IMR-90 (cell line): Measurements from ENCODE around the gene DEK. TPM values are rescaled to one million over a fixed set of nuclear protein-coding genes. Genes with fewer than 3 reads are reported as not detected.
A peak's percentile ranks its signal among the peaks of the same experiment; 100 is the strongest.

Source experiments
- ATAC-seq: fragments of 200-7000 bp; cut with Tn5 transposase; 2 replicates; pipeline ENCODE4 v1.9.1; 2020; ENCODE audit warnings: low read depth, mild to moderate bottlenecking, moderate library complexity
- BruUV-seq: library from RNA; stranded (reverse); fragments of 400-500 nt; replicated peaks from 2 replicates; lab custom pipeline; 2021; lab: Mats Ljungman, UMichigan
- CTCF ChIA-PET: fragments of 300-600 bp; formaldehyde crosslinking; extraction: SDS; loops from one replicate; lab custom pipeline; 2021; ENCODE audit warnings: antibody characterized with exemption; lab: Yijun Ruan, JAX
- POLR2A ChIA-PET: fragments of 300-600 bp; sonication (Branson Sonifier 250); formaldehyde crosslinking; loops from one replicate; lab custom pipeline; 2022; ENCODE audit warnings: antibody characterized with exemption; ENCODE audit not compliant: unreplicated experiment; lab: Charles Lee
- DNase-seq: peaks from one replicate; pipeline ENCODE4 v3.0.0; 2013
- H2AFZ ChIP-seq: replicated peaks from 2 replicates; pipeline ENCODE3; 2013; ENCODE audit warnings: low read length, mild to moderate bottlenecking; ENCODE audit not compliant: poor library complexity
- H2AK5ac ChIP-seq: 2 replicates; pipeline ENCODE4 v1.6.1; 2013; ENCODE audit warnings: low read depth, low read length, inconsistent platforms
- H2AK9ac ChIP-seq: replicated peaks from 2 replicates; pipeline ENCODE3; 2013; ENCODE audit warnings: mild to moderate bottlenecking, low read depth, low read length, moderate library complexity; ENCODE audit not compliant: poor library complexity
- H2BK120ac ChIP-seq: 2 replicates; pipeline ENCODE4 v1.6.1; 2013; ENCODE audit warnings: low read depth, low read length, inconsistent platforms
- H2BK15ac ChIP-seq: 3 replicates; pipeline ENCODE4 v1.6.1; 2013; ENCODE audit warnings: low read depth, low read length, inconsistent platforms
- H2BK20ac ChIP-seq: 2 replicates; pipeline ENCODE4 v1.6.1; 2013; ENCODE audit warnings: low read depth, mild to moderate bottlenecking, inconsistent platforms, low read length, moderate library complexity
- H2BK5ac ChIP-seq: 2 replicates; pipeline ENCODE4 v1.6.1; 2013; ENCODE audit warnings: mild to moderate bottlenecking, low read depth, low read length, inconsistent platforms; ENCODE audit not compliant: poor library complexity, severe bottlenecking
- H3K14ac ChIP-seq: replicated peaks from 2 replicates; pipeline ENCODE4 v1.6.1; 2013; ENCODE audit warnings: low read depth, low read length, inconsistent platforms
- H3K18ac ChIP-seq: 2 replicates; pipeline ENCODE4 v1.6.1; 2013; ENCODE audit warnings: low read depth, low read length, control low read depth
- H3K23ac ChIP-seq: 2 replicates; pipeline ENCODE4 v1.6.1; 2013; ENCODE audit warnings: low read depth, low read length, inconsistent platforms
- H3K27ac ChIP-seq: 2 replicates; pipeline ENCODE4 v1.5.1; 2013; ENCODE audit warnings: mild to moderate bottlenecking, control low read depth, low read length; ENCODE audit not compliant: insufficient read depth
- H3K27me3 ChIP-seq: 2 replicates; pipeline ENCODE4 v1.6.1; 2013; ENCODE audit warnings: low read length; ENCODE audit not compliant: control insufficient read depth, insufficient read depth
- H3K36me3 ChIP-seq: 2 replicates; pipeline ENCODE4 v1.6.1; 2013; ENCODE audit warnings: low read length, mixed read lengths; ENCODE audit not compliant: control insufficient read depth, insufficient read depth
- H3K4ac ChIP-seq: 2 replicates; pipeline ENCODE4 v1.6.1; 2013; ENCODE audit warnings: low read depth, low read length, inconsistent platforms
- H3K4me1 ChIP-seq: 2 replicates; pipeline ENCODE4 v1.6.1; 2013; ENCODE audit warnings: low read length, mixed read lengths; ENCODE audit not compliant: control insufficient read depth, insufficient read depth
- H3K4me2 ChIP-seq: 2 replicates; pipeline ENCODE4 v1.6.1; 2013; ENCODE audit warnings: low read depth, mild to moderate bottlenecking, control low read depth, low read length, moderate library complexity
- H3K4me3 ChIP-seq: 2 replicates; pipeline ENCODE4 v1.5.1; 2013; ENCODE audit warnings: low read depth, mild to moderate bottlenecking, control low read depth, low read length, moderate library complexity; ENCODE audit not compliant: insufficient read depth
- H3K56ac ChIP-seq: 2 replicates; pipeline ENCODE4 v1.6.1; 2013; ENCODE audit warnings: low read length, inconsistent platforms; ENCODE audit not compliant: insufficient read depth; ENCODE audit errors: extremely low read depth
- H3K79me1 ChIP-seq, 2 experiments: 2 replicates each; pipeline ENCODE4 v1.6.1; 2013; ENCODE audit warnings: low read length in 2 of 2, inconsistent platforms in 1 of 2, low read depth in 1 of 2
- H3K9ac ChIP-seq: 2 replicates; pipeline ENCODE4 v1.6.1; 2013; ENCODE audit warnings: low read depth, low read length, control low read depth
- H3K9me1 ChIP-seq: 2 replicates; pipeline ENCODE4 v1.6.1; 2013; ENCODE audit warnings: low read length, inconsistent platforms; ENCODE audit not compliant: insufficient read depth
- H3K9me3 ChIP-seq: 2 replicates; pipeline ENCODE4 v1.6.1; 2013; ENCODE audit warnings: low read length; ENCODE audit not compliant: control insufficient read depth, insufficient read depth
- H4K20me1 ChIP-seq: 2 replicates; pipeline ENCODE4 v1.6.1; 2013; ENCODE audit warnings: low read length, inconsistent platforms; ENCODE audit not compliant: insufficient read depth
- H4K5ac ChIP-seq: 2 replicates; pipeline ENCODE4 v1.6.1; 2013; ENCODE audit warnings: mild to moderate bottlenecking, low read depth, low read length, control low read depth
- H4K8ac ChIP-seq, 2 experiments: 2 replicates each; pipeline ENCODE4 v1.6.1; 2013; ENCODE audit warnings: low read depth in 2 of 2, low read length in 2 of 2, control low read depth in 1 of 2, inconsistent platforms in 1 of 2
- H4K91ac ChIP-seq: 2 replicates; pipeline ENCODE4 v1.6.1; 2013; ENCODE audit warnings: low read depth, low read length, inconsistent platforms; ENCODE audit not compliant: insufficient read depth
- BHLHE40 ChIP-seq: fragments of 150-350 bp; IDR thresholded peaks from 2 replicates; pipeline ENCODE4 v1.6.1; 2016; ENCODE audit warnings: mild to moderate bottlenecking, low read depth, low read length
- CEBPB ChIP-seq: IDR thresholded peaks from 2 replicates; pipeline ENCODE4 v1.6.1; 2012; ENCODE audit warnings: low read depth, low read length, improper control_type of control experiment
- CHD1 ChIP-seq: IDR thresholded peaks from 2 replicates; pipeline ENCODE4 v1.6.1; 2012; ENCODE audit warnings: low read depth, low read length, improper control_type of control experiment
- FOS ChIP-seq: fragments of 150-350 bp; IDR thresholded peaks from 2 replicates; pipeline ENCODE4 v1.6.1; 2016; ENCODE audit warnings: low read depth, low read length
- MAFK ChIP-seq: IDR thresholded peaks from 2 replicates; pipeline ENCODE4 v1.6.1; 2012; ENCODE audit warnings: low read depth, low read length, improper control_type of control experiment
- MAZ ChIP-seq: IDR thresholded peaks from 2 replicates; pipeline ENCODE4 v1.6.1; 2012; ENCODE audit warnings: low read depth, mild to moderate bottlenecking, low read length, improper control_type of control experiment, moderate library complexity, borderline replicate concordance
- MXI1 ChIP-seq: IDR thresholded peaks from 2 replicates; pipeline ENCODE4 v1.6.1; 2012; ENCODE audit warnings: low read depth, mild to moderate bottlenecking, low read length, moderate library complexity, borderline replicate concordance
- NFE2L2 ChIP-seq: fragments of 150-350 bp; IDR thresholded peaks from 2 replicates; pipeline ENCODE4 v1.6.1; 2016; ENCODE audit warnings: low read depth, mild to moderate bottlenecking, low read length
- POLR2A ChIP-seq: IDR thresholded peaks from 2 replicates; pipeline ENCODE4 v1.6.1; 2012; ENCODE audit warnings: mild to moderate bottlenecking, low read depth, low read length
- RAD21 ChIP-seq: IDR thresholded peaks from 2 replicates; pipeline ENCODE4 v1.6.1; 2012; ENCODE audit warnings: low read length, improper control_type of control experiment
- RCOR1 ChIP-seq: IDR thresholded peaks from 2 replicates; pipeline ENCODE4 v1.6.1; 2012; ENCODE audit warnings: mild to moderate bottlenecking, low read length, improper control_type of control experiment; ENCODE audit not compliant: insufficient replicate concordance
- RFX5 ChIP-seq: IDR thresholded peaks from 2 replicates; pipeline ENCODE4 v1.8.0; 2012; ENCODE audit warnings: low read depth, mild to moderate bottlenecking, low read length, moderate library complexity
- SMC3 ChIP-seq: fragments of 150-350 bp; IDR thresholded peaks from 2 replicates; pipeline ENCODE4 v1.6.1; 2016; ENCODE audit warnings: low read depth, mild to moderate bottlenecking, antibody characterized with exemption, low read length, moderate library complexity
- WGBS, 2 experiments: methylation state at CpG; one replicate each; pipeline versions ENCODE4 v1.1.5 to v1.1.7; 2013; ENCODE audit warnings: missing lambda C conversion rate in 2 of 2; ENCODE audit not compliant: insufficient read length in 1 of 2; ENCODE audit errors: extremely low coverage in 2 of 2; 5-methylcytosine and 5-hydroxymethylcytosine counted together
- dilution Hi-C: fragments of 300-500 bp; cut with HindIII; formaldehyde crosslinking; loops from one replicate; pipeline ENCODE4 v1.14.3; 2018; ENCODE audit warnings: low sequenced_read_pairs; ENCODE audit not compliant: unreplicated experiment
- in situ Hi-C: fragments of 300-500 bp; cut with MboI; formaldehyde crosslinking; loops from 3 replicates; pipeline ENCODE4 v1.14.3; 2019; ENCODE audit warnings: low sequenced_read_pairs, inconsistent platforms, mixed read lengths
- intact Hi-C: fragments of 100-400 bp; cut with micrococcal nuclease; formaldehyde crosslinking; loops from 2 replicates; pipeline ENCODE4 v1.10.0; 2022
- polyA plus RNA-seq, 3 experiments: library from polyadenylated mRNA; depleted of rRNA; stranded (reverse); fragments of >200 nt; gene quantifications; 2 replicates each; pipeline ENCODE4 v1.2.3, GENCODE V29; 2012; ENCODE audit warnings: low replicate concordance in 1 of 3
- total RNA-seq: library from RNA; depleted of rRNA; stranded (reverse); fragments of >200 nt; gene quantifications from 2 replicates; pipeline ENCODE4 v1.2.3, GENCODE V29; 2012
- TF ChIP-seq, protein P1 (sequence below): conservative IDR thresholded peaks from 2 replicates; pipeline ENCODE4 v1.5.1; 2012; ENCODE audit warnings: mild to moderate bottlenecking, low read depth, low read length, improper control_type of control experiment
- TF ChIP-seq, protein P2 (sequence below): fragments of 150-350 bp; IDR thresholded peaks from 2 replicates; pipeline ENCODE4 v1.6.1; 2016; ENCODE audit warnings: low read depth, mild to moderate bottlenecking, low read length, moderate library complexity, borderline replicate concordance
- TF ChIP-seq, protein P3 (sequence below): fragments of 150-350 bp; IDR thresholded peaks from 2 replicates; pipeline ENCODE4 v1.6.1; 2017; ENCODE audit warnings: mild to moderate bottlenecking, antibody characterized with exemption, low read length, low read depth

DEK gene
- total and polyA plus RNA-seq, 2 of the 4 experiments (the other 2 are of a cell fraction): 33.5 to 37.1 TPM

DNA sequence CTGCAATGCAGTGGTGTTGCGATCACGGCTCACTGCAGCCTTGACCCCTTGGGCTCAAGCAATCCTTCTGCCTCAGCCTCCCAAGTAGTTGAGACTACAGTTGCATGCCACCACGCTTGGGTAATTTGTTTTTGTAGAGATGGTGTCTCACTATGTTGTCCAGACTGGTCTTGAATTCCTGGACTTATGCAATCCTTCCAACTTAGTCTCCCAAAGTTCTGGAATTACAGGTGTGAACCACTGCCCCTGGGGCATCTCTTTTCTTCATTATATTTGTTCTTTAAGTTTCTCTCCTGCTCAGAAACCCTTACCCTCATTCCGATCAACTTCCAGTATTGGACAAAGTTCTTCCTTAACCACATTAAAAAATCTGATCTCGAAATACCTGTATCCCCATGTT is 44.7 kb upstream of the DEK start:
- peaks cover 15% of the 10 kb centered on the region for H3K4me1 ChIP-seq
- in situ Hi-C loops: no loop called here
- H2BK20ac ChIP-seq: peak overlapping the region; percentile 98
- H3K27me3 ChIP-seq: no peaks in the 10 kb centered on the region
- H3K56ac ChIP-seq: no peak overlapping the region; the same call in 1 of the 2 replicates
- H3K23ac ChIP-seq: no peak overlapping the region
- peaks cover 9% of the 10 kb centered on the region for H3K9me1 ChIP-seq
- ChIA-PET POLR2A (no interaction called here), CTCF (no interaction called here)
- peak overlapping the region; percentile 84 for H4K5ac ChIP-seq
- no peaks in the 10 kb centered on the region for H4K20me1 ChIP-seq
- H2BK5ac ChIP-seq: peak overlapping the region; percentile 98
- H2AK5ac ChIP-seq: peak overlapping the region; percentile 99
- peak overlapping the region; percentile 94 for H2BK120ac ChIP-seq
- peak overlapping the region; percentile 97 for H3K4ac ChIP-seq
- peak overlapping the region; percentile 41 to 92; a peak in 3 of 4 replicates for H4K8ac ChIP-seq
- H3K36me3 ChIP-seq: no peaks in the 10 kb centered on the region
- H3K4me2 ChIP-seq: no peak overlapping the region
- H3K79me1 ChIP-seq: no peaks in the 10 kb centered on the region
- no peak for DNase-seq
- no CpG with 5 or more reads among the region's 5 CpGs for WGBS, 2 experiments
- peak overlapping the region; percentile 67; the same call in 2 of the 3 replicates for H2BK15ac ChIP-seq
- peak overlapping the region; percentile 98 for H3K27ac ChIP-seq
- TF ChIP-seq, protein P1, sequence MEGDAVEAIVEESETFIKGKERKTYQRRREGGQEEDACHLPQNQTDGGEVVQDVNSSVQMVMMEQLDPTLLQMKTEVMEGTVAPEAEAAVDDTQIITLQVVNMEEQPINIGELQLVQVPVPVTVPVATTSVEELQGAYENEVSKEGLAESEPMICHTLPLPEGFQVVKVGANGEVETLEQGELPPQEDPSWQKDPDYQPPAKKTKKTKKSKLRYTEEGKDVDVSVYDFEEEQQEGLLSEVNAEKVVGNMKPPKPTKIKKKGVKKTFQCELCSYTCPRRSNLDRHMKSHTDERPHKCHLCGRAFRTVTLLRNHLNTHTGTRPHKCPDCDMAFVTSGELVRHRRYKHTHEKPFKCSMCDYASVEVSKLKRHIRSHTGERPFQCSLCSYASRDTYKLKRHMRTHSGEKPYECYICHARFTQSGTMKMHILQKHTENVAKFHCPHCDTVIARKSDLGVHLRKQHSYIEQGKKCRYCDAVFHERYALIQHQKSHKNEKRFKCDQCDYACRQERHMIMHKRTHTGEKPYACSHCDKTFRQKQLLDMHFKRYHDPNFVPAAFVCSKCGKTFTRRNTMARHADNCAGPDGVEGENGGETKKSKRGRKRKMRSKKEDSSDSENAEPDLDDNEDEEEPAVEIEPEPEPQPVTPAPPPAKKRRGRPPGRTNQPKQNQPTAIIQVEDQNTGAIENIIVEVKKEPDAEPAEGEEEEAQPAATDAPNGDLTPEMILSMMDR: no peak
- TF ChIP-seq RCOR1: no peak
- TF ChIP-seq RFX5: no peak
- TF ChIP-seq CEBPB: no peak
- no peak for TF ChIP-seq RAD21
- TF ChIP-seq NFE2L2: no peak
- TF ChIP-seq SMC3: no peak
- no peak for TF ChIP-seq MAFK
- TF ChIP-seq FOS: no peak
- TF ChIP-seq BHLHE40: no peak
- TF ChIP-seq POLR2A: no peak
- TF ChIP-seq, protein P2, sequence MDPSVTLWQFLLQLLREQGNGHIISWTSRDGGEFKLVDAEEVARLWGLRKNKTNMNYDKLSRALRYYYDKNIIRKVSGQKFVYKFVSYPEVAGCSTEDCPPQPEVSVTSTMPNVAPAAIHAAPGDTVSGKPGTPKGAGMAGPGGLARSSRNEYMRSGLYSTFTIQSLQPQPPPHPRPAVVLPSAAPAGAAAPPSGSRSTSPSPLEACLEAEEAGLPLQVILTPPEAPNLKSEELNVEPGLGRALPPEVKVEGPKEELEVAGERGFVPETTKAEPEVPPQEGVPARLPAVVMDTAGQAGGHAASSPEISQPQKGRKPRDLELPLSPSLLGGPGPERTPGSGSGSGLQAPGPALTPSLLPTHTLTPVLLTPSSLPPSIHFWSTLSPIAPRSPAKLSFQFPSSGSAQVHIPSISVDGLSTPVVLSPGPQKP: no peak
- no peak for TF ChIP-seq CHD1
- TF ChIP-seq, protein P3, sequence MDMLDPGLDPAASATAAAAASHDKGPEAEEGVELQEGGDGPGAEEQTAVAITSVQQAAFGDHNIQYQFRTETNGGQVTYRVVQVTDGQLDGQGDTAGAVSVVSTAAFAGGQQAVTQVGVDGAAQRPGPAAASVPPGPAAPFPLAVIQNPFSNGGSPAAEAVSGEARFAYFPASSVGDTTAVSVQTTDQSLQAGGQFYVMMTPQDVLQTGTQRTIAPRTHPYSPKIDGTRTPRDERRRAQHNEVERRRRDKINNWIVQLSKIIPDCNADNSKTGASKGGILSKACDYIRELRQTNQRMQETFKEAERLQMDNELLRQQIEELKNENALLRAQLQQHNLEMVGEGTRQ: no peak
- no peak for TF ChIP-seq MAZ
- TF ChIP-seq MXI1: no peak
- peak overlapping the region; percentile 81 for H2AK9ac ChIP-seq
- H3K9ac ChIP-seq: no peak overlapping the region
- peak overlapping the region; percentile 95 for H4K91ac ChIP-seq
- peak overlapping the region; percentile 82; the same call in 1 of the 2 replicates for H3K14ac ChIP-seq
- peaks cover 2% of the 10 kb centered on the region; the same call in 1 of the 2 replicates for H3K9me3 ChIP-seq
- BruUV-seq: no TSS peak
- H3K18ac ChIP-seq: peak overlapping the region; percentile 78
- dilution Hi-C loops: no loop called here
- ATAC-seq: no peak
- peak overlapping the region; percentile 69 for H2AFZ ChIP-seq
- intact Hi-C loops: loop anchor here (2.0 to 5.0 kb wide), 2 partner anchors 44 to 152 kb away; partner anchors contain the start of genes DEK, KDM1B and TPMT
- no peak overlapping the region for H3K4me3 ChIP-seq
